ENCODE data around the gene AMBRA1. TPM values are rescaled to one million over a fixed set of nuclear protein-coding genes. Genes with fewer than 3 reads are reported as not detected.

The AMBRA1 gene
- total and polyA plus RNA-seq, 2 donors (not counting 3 experiments of a cell fraction or from before 2014, with no cell fraction given), result 18.4 to 32.4 TPM

DNA sequence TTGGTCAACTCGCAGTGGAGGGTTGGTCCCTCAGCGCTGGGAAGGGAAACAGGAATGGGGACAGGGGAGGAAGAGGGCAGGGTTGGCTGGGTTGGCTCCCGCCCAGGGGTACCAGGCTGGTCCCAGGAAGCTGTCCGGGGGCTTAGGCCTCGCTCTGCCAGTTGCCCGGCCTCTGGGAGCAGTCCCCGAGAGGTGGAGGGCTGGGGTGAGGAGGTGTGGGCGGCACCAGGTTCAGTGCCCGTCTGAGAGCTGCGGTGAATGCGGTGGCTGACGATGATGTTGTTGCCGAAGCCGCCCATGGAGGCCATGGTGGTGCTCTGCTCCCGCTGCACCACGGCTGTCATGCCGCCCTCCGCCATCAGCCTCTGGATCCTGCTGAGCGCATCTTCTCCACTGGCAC lies 196.3 kb downstream of the AMBRA1 start:
- dilution Hi-C loops (cut with MboI; ENCODE audit: extremely low pct_ligation_motif_present, low sequenced_read_pairs), result no loop called here
- Histone ChIP-seq H3K27me3 (ENCODE audit: control insufficient read depth in 2 of 2, insufficient read depth in 2 of 2, low read length in 2 of 2) (peaks cover 0 to 6% of the 10 kb centered on the region in 2 experiments), H3K4me3 (replicated peaks in 1 of 3; ENCODE audit: insufficient read depth in 1 of 3, low read depth in 1 of 3, low read length in 3 of 3) (no peak overlapping the region), H3K9ac (replicated peaks; ENCODE audit: extremely low read depth, insufficient read depth, low read length) (no peak overlapping the region), H3K9me3 (replicated peaks; ENCODE audit: control insufficient read depth, insufficient read depth, low read length) (no peaks in the 10 kb centered on the region), H4K20me1 (replicated peaks; ENCODE audit: control insufficient read depth, extremely low read depth, insufficient read depth, low read length) (no peaks in the 10 kb centered on the region), H3K79me2 (ENCODE audit: control insufficient read depth, insufficient read depth, low read length) (no peaks in the 10 kb centered on the region), H3K4me2 (ENCODE audit: insufficient read depth, low read length) (no peak overlapping the region), H3K9me1 (replicated peaks; ENCODE audit: control insufficient read depth, extremely low read depth, insufficient read depth, low read length) (no peaks in the 10 kb centered on the region), H3K36me3 (ENCODE audit: control insufficient read depth in 2 of 2, extremely low read depth in 1 of 2, insufficient read depth in 2 of 2, low read length in 2 of 2) (peaks cover 0 to 19% of the 10 kb centered on the region in 2 experiments), H3K4me1 (ENCODE audit: control insufficient read depth, extremely low read depth, insufficient read depth, low read length) (no peaks in the 10 kb centered on the region), H3K27ac (ENCODE audit: insufficient read depth, low read depth, low read length) (no peak overlapping the region), H2AFZ (ENCODE audit: low read depth, low read length) (no peak overlapping the region)
- CTCF ChIA-PET, result interaction anchor here (3.7 kb wide), 1 partner anchor 9 kb away, joined by 22 read pairs; no protein-coding TSS in a partner anchor
- BruUV-seq (replicated peaks), result no TSS peak
- FAIRE-seq (no peak), DNase-seq (ENCODE audit: low read depth, low spot score) (no peak)
- TF ChIP-seq, protein P1, sequence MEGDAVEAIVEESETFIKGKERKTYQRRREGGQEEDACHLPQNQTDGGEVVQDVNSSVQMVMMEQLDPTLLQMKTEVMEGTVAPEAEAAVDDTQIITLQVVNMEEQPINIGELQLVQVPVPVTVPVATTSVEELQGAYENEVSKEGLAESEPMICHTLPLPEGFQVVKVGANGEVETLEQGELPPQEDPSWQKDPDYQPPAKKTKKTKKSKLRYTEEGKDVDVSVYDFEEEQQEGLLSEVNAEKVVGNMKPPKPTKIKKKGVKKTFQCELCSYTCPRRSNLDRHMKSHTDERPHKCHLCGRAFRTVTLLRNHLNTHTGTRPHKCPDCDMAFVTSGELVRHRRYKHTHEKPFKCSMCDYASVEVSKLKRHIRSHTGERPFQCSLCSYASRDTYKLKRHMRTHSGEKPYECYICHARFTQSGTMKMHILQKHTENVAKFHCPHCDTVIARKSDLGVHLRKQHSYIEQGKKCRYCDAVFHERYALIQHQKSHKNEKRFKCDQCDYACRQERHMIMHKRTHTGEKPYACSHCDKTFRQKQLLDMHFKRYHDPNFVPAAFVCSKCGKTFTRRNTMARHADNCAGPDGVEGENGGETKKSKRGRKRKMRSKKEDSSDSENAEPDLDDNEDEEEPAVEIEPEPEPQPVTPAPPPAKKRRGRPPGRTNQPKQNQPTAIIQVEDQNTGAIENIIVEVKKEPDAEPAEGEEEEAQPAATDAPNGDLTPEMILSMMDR (IDR thresholded peaks at IDR 0.05; ENCODE audit: extremely low read depth in 1 of 2, insufficient read depth in 1 of 2, low read depth in 1 of 2, low read length in 2 of 2), result no peak
- TF ChIP-seq MYC (IDR thresholded peaks at IDR 0.05; ENCODE audit: low read depth, low read length), result no peak
- TF ChIP-seq, protein P2, sequence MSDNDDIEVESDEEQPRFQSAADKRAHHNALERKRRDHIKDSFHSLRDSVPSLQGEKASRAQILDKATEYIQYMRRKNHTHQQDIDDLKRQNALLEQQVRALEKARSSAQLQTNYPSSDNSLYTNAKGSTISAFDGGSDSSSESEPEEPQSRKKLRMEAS (IDR thresholded peaks at IDR 0.05; ENCODE audit: insufficient read depth, insufficient read length), result no peak
- TF ChIP-seq POLR2A (IDR thresholded peaks at IDR 0.05; ENCODE audit: low read depth, low read length), result no peak
- TF ChIP-seq POLR2AphosphoS5 (IDR thresholded peaks at IDR 0.05; ENCODE audit: insufficient read depth, low read depth, low read length), result no peak
- no peak for TF ChIP-seq GATA2 (IDR thresholded peaks at IDR 0.05; ENCODE audit: insufficient read depth, insufficient read length, low read depth, low read length)
- TF ChIP-seq JUN (IDR thresholded peaks at IDR 0.05; ENCODE audit: borderline replicate concordance, insufficient read depth, insufficient read length, low read depth), result no peak
- TF ChIP-seq EZH2 (IDR thresholded peaks at IDR 0.05; ENCODE audit: borderline replicate concordance, low read depth, low read length, severe bottlenecking), result no peak
- no peak for TF ChIP-seq FOS (IDR thresholded peaks at IDR 0.05; ENCODE audit: borderline replicate concordance, insufficient read depth, low read length)
- intact Hi-C loops (cut with micrococcal nuclease), result no loop called here
- POLR2A ChIA-PET, result no interaction called here
